LHCN-M2 (cell line): Measurements from ENCODE around the gene MAP4K5. TPM values are rescaled to one million over a fixed set of nuclear protein-coding genes. Genes with fewer than 3 reads are reported as not detected.
A peak's percentile ranks its signal among the peaks of the same experiment; 100 is the strongest.
"Not testable (repeated sequence)": the region's sequence is repeated elsewhere in the genome, so short reads cannot be mapped to it uniquely, and the experiment has no call there.

Experiments
- DNase-seq: peaks from one replicate; pipeline ENCODE4 v3.0.0-alpha.2; 2012; ENCODE audit warnings: low read depth
- total RNA-seq: library from RNA; depleted of rRNA; stranded (reverse); fragments of >200 nt; gene quantifications from 2 replicates; pipeline ENCODE4 v1.2.3, GENCODE V29; 2014

Gene MAP4K5
- total RNA-seq, 1 experiment from 2014 or later, result 149 TPM

DNA sequence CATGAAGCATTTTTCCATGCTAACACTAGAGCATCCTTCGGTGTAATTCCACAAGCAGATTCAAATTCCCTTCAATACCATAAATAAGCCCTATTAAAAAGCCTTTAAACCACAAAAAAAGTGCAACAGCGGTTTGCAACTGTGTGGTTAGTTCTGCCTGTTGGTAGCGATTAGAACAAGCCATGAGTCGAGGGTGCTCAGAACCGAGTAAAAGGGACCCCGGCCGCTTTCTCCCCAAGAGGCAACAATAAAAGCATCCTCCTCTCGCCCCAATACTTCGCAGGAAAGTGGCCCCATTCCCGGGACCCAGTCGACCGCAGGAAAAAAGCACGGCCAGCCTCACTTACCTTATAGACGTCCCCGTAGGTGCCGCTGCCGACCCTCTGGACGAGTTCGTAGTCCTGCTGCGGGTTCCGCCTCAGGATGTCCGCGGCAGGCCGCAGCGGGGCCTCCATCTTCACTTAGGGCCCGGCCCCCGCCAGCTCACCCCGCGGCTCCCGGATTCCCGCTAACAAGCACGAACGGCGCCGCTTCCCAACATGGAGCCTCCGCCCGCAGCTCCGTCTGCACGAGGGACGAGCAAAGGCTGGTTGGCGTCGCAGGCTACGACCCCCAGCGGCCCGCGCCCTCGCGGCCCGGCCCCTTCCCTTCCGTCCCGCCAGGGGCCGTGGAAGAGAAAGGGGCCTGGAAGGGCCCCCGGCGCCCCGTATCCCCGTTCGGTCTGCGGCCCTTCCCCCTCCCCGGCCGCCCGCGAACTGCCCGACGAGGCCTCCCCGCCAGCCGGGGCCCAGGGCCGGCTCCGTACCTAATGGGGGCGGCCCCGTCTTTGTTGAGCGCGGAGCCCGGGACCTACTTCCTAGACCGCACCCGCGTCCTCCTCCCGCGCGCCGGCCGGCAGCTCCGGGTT, 521 bp downstream of the MAP4K5 start:
- peak; percentile 44 for DNase-seq

DNA sequence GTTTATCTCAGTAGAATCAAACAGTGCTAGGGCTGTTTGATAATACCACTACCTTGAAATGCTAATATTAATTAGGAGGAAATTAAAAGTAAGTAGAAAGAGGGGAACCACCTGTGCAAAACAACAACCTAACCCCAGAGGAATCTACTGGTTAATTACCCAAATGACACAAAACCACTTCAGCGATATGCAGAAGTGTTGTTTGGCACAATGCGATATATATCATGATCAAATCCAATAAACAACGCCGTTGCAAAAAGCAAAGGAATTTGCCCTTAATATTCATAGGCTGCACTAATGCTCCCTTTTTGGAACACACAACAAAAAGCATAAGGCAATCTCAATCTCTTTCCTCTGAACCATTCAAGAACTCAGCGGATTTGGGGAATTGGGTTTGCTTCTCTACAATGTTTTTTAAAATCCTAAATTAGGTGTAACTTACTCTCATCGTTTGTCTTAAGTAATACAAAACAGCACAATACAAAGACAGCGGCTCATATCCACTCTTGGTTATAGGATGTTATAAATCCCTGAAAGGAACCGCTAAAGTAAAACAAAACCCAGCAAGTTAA, 1.5 kb downstream of the MAP4K5 start:
- DNase-seq, result no peak

DNA sequence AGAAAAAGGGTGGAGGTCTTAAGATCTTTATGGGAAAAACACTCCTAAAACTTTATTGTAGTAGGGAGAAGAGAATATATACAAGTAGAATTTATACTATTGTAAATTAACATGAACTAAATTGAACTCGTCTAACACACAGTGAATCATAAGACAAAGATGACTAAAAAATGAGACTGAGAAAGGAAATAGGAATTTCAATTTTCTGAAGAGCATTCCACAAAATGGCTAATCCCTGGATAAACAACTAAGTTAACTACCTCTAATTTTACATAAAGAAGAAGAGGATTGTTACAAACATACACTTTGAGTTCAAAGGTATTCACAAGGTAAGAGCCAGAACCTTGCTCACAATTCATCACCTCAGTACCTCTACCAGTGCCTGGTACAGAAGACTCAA, 2.0 kb downstream of the MAP4K5 start:
- DNase-seq, result peak; percentile 41

DNA sequence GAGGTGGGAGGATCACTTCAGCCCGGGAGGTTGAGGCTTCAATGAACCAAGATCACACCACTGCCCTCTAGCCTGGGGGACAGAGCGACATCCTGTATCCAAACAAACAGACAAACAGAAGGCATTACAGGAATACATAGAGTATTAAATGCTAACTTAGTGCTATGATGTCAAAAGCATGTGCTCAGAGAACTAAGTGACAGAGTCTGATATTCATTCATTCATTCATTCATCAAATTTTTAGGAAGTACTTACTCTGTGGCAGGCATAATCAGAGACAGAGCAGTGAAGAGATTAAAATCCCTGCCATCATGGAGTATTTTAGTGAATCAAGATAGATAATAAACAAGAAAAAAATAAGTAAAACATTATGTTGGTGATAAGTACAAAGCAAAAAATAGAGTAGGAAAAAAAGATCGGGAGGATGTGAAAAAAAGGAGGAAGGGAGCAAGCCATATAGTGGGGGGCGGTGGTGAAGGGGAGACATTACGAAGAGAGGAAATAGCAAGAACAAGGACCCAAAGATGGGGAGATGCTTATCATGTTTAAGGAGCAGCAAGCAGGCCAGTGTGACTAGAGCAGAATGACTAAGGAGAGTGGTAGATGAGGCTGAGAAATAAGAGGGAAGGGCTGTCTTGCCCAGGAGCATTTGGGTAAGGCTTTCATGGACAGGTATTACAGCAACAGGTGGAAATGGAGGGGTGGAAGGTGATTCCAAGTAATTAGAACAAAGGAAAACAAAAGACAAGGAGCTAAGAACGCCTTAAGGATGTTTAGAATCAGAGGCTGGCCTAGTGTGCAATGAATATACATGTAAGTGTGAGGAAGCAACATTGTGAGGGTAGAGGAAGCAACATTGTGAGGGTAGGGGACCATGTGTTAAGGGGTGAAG, 2.8 kb downstream of the MAP4K5 start:
- no peak for DNase-seq

DNA sequence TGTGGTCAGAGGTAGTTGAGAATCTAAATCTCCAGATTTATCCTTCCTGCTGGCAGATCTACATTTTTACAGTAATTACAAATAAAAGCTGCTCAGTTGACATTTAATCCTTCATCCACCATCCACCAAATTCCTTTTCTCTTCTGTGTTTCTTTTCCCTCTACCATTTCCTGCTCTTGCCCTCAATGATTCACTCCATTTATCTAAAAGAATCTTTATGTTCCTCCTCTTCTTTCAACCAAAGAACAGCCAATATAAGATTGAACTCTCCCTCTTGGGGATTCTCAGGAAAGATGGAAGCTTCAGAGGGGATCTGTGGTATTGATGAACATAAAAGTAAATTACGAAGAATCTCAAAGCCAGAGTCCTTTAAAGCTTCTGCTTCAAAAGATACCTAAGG, 4.4 kb downstream of the MAP4K5 start:
- peak; percentile 50 for DNase-seq

DNA sequence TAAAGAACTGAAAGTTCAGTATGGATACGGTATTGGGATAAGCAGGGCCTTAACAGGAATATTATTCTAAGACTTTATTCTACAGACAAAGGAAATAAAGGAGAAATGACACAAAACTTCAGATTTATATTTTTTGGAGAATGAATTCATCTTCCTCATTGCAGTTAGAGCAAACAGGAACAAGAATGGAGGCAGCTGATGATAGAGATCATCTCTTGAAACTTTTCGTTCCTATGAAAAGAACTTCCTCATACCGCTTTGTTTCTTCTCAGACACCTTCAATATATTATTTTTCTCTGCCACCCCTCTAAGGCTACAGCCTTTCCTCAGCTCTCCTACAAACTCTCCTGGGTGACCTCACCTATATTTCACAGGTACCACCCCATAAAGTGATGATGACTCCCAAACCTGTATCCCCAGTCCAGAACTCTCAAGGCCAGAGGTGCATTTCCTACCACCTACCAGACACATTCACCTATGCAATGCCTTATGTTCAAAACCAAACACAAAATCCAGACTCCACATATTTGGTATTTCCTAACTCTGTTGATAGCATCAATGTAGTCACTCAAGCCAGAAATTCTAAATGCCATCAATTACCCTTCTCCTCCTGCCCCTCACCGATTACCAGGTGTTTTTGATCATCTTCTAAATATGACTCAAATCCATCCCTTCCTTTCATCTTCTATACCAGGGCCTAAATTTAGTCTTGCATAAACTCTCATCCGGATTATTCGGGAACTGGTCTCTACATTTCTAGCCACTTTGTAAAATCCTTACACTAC, 7.4 kb downstream of the MAP4K5 start:
- DNase-seq, result no peak

DNA sequence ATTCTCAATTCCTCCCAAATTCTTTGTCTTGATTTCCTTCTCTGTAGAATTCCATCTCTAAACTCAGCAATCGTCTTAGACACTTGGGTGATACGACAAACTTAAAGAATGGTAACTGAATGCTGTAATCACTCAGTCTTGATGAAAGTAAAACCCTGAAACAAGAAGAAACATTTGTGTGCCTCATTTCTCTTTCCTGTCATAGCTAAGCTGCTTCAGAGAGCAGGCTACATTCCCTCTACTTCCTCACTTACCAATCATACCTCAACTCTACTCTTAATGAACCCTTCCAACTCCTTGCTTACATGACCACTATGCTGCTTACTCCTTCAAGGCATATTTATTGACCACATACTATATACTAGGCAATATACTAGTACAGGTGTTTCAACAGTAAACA, 8.3 kb downstream of the MAP4K5 start:
- no peak for DNase-seq

DNA sequence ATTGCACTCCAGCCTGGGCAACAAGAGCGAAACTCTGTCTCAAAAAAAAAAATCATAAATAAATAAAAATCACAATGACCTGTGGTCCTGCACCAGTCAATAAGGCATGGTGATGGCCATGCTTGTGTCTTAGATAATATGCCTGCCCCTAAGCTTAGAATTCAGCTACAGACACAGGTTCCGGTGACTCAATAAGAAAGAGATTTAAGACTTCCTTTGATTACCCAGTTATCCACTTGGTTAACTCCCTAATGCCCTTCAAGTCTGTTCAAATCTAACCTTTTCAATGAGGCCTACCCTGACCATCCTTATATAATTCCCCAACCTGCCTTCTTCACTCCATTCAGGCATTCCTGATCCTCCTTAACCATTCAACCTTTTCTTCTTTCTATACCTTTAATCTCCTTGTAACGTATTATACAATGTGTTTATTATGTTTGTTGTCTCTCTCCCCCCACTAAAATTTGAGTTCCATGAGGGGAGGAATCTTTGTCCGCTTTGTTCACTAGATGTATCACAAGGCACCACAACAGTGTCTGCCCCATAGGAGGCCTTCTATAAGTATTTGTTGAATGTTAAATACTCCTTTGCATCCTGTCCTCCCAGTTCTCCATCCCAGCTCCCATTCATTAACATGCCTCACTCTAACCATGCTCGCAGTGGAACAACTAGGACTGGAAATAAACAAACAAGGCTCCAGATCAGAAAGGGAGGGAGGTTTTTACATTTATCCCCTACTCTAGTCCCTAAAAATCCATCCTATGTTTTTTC, 8.9 kb downstream of the MAP4K5 start:
- DNase-seq, result no peak

DNA sequence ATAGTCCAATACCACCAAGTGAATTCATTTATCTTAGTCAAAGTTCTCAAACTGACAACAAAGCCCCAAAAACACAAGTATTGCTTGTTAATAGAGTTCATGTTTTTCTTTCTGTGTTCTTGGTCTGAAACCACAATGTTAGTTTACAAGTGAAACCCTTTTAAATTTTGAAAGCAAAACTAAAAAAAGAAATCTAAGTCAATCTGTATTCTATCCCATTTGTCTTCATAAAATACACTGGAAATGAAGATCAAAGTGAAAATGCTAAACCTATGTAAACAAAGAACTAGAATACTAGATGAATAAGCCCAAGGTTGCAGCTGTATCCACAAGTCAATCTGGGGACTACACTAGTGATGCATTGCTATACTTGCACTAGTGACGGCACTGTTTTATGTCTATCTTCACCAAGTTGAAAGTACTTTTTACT, 10.4 kb downstream of the MAP4K5 start:
- peak; percentile 66 for DNase-seq

DNA sequence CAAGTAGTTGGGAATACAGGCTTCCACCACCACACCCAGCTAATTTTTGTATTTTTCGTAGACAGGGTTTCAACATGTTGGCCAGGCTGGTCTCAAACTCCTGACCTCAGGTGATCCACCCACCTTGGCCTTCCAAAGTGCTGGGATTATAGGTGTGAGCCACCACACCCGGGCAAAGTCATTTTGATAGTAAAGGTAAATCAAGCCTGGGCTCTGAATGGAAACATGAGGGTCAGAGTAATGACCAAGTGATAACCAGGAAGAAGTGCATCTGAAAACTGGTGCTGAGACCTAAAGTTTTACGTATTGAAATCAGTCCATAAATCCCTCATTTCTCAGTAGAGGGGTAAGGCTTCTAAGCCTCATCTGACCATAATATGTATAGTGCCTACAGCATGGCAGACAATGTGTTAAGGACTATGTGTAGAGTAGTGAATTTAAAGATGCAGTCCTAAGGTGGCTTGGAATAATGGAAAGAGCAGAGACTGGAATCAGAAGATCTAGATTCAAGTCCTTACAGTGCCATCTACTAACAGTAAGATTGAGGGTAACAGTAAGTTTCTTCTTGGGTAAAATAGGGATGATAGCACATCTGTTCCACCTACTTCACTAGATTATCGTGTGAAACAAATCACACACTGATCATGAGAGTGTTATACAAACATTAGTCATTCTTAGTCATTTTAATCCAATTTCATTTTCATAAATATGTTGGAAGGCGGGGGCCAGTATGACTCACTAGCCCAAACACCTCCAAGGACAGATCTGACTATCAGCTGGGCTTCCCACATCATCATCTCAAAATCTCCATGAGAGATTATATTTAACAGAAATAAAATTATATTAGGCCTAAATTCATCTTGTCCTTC, 11.2 kb downstream of the MAP4K5 start:
- DNase-seq, result peak; percentile 93

DNA sequence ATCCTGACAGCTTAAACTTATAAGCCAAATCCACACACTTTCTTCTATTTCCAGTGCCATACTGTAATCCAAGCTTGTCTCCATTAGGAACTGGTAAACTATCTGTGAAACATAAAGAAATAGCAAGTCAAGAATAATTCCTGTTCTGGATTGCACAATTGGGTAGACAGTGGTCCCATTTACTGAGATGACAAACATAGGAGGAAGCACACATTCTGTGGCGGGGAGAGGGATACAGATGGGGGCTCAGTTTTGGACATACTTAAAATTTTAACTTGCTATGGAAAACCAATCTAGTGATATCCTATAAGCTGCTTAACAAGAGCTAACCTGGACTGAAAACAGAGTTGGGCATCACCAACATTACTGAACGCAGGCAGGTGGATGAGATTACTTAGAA, 16.3 kb downstream of the MAP4K5 start:
- no peak for DNase-seq

DNA sequence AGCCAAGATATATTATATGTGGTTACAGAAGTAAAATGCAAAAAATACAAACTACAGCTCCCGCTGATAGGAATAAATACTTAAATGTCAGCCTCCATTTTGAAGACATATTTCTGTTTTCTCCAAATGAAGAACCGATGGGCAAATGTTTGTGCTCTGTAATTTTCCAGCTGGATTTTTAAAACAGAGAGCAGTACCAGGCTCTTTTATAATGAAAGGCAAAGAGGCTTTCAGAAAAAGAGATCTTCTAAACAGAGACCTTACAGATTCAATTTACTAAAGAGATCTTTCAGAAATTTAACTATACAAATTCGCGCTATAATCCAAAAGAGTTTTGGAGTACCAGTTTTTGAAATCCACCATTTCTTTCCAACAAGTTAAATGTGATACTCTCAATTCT, 19.9 kb downstream of the MAP4K5 start:
- DNase-seq, result no peak

DNA sequence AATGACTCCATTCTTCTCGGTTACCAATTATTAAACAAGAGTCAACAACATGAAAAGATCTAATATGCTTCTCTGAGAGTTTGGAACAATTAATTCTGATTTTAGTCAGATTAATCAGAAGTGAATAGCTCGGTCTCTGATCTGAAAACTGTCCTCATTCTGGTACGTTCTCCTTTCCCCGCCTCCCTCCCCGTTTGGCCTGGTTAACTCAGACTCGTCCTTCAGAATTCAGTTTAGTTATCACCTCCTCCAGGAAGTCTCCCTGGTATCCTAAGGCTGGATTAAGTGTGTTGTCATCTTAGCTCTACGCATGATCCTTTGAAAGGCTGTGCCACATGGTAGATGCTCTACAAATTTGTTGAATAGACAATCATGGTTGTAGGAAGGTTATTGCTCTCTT, 22.2 kb downstream of the MAP4K5 start:
- DNase-seq, result no peak

DNA sequence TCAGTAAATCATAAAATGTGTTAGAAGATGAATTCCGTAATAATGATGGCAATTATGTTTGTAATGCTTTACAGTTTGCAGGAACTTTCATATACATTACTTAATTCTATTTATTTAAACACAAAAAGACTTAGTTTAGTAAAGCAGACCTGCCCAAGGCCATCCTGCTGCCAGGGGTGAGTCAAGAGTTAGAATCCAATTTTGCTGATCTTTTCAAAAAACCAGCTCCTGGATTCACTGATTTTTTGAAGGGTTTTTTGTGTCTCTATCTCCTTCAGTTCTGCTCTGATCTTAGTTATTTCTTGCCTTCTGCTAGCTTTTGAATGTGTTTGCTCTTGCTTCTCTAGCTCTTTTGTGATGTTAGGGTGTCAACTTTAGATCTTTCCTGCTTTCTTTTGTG, 25.3 kb downstream of the MAP4K5 start:
- DNase-seq, result not testable (repeated sequence)

DNA sequence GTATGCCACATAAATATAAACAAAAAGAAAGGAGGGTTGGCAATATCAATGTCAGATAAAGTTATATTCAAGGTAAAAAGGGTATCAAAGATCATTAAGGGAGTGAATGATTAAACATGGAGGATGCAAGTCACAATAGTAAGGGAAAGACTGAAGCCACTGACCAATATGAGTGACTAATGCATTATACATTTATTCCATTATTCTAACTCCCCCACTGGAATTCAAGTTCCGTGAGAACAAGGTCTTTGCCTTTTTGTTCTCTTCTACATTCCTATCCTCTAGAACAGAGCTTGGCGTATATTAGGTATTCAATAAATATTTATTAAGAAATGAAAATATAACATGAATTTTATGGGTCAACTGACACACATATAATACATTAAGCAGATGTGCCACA, 30.7 kb downstream of the MAP4K5 start:
- peak; percentile 89 for DNase-seq

DNA sequence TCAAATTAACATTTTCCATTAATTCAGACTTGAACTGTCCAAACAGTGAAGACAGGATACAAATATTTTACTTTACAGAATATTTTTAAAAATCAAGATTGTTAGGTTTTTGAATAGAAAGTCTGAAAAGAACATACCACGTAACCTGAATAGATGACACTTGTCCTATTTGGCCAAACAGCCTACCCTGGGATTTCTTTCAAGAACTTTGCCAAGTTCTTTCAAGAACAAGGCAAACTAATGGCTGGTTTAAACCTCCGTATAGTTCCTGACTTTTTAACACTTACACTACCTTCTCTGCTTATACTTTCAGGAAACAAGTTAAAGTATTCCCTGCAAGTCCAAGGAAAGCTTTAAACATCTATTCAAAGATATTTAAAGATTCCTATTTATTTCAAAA, 35.0 kb downstream of the MAP4K5 start:
- DNase-seq, result no peak

DNA sequence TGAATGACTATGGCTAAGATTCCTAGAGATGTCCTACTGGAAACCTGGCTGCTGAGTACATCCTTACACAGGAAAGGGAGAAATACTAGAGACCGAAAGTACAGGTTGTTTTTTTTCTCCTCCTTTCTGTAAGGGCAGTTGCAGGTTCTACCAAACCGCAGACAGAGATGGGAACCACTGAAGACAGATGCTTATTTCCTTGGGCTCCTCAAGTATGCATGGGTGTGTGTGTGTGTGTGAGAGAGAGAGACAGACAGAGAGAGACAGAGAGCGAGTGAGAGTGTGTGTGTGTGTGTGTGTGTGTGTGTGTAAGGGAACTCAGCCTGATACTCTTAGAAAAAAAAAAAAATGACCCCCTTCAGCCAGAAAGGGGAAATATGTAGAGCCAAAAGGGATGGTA, 42.5 kb downstream of the MAP4K5 start:
- DNase-seq, result no peak

DNA sequence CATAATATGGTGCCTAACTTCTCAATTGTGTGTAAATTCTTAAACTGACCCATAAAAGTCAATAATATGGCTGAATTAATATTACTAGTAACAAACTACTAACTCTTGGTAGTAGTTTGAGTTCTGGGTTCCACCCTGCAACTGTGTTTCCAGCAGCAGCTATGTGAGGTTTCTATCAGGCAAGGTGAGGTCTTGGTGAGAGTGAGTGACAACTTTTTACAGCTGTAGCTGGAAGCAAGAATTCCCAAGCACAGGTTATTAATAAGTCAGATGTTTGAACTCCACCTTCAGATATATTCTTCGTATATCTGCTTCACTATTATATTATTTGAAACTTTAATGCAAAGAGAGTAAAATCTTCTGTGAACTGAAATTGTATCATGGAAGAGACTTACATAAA, 43.8 kb downstream of the MAP4K5 start:
- no peak for DNase-seq

DNA sequence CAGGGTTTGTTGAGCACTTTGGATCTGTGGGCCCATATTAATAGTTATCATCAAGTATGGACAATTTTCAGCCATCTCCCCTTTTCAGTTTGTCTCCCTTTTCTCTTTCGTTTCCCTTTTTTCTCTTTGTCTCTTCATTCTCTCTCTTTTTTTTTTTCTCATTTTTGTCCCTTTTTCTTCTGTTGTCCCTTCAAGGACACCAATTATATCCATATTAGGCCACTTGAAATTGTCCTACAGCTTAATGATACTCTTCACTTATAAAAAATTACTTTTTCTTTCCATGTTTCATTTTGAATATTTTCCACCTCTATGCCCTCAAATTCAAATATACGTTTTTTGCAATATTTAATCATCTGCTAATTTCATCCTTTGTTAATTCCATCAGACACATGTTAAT, 53.3 kb downstream of the MAP4K5 start:
- DNase-seq, result no peak

DNA sequence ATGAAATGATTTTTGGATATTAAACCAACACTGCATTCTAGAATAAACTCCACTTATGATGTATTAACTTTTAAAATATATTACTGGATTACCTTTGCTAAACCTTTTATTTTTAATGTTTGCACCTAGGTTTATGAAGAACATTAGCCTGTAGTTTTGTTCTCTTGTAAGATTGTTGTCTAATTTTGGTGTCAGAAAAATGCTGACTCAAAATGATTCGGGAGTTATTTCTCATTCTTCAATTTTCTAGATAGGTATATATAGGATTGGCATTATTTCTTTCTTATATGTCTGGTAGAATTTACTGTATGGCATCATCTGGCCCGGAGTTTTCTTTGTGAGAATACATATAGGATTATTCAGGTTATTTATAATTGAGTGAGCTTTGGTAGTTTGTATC, 54.6 kb downstream of the MAP4K5 start:
- DNase-seq, result no peak
